Measurements from ENCODE around the gene FBXO47.
"Not testable (repeated sequence)": the region's sequence is repeated elsewhere in the genome, so short reads cannot be mapped to it uniquely, and the experiment has no call there.

Gene FBXO47

GRCh38 chr17:38980490-38981217 lies 13.5 kb upstream of the FBXO47 start:
- DNase-seq (ENCODE audit: low read depth) = no peak

GRCh38 chr17:38978180-38978579 lies 11.0 kb upstream of the FBXO47 start:
- DNase-seq (ENCODE audit: low read depth) = no peak

DNA sequence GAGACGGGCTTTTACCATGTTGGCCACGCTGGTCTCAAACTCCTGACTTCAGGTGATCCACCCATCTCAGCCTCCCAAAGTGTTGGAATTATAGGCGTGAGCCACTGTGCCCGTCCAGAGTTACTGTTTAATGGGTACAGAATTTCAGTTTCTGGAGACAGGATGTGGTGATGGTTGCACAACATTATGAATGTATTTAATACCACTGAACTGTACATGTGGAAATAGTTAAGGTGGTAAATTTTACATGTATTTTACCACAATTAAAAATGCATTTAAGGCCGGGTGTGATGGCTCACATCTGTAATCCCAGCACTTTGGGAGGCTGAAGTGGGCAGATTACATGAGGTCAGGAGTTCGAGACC lies 9.0 kb upstream of the FBXO47 start:
- DNase-seq (ENCODE audit: low read depth) = not testable (repeated sequence)

DNA sequence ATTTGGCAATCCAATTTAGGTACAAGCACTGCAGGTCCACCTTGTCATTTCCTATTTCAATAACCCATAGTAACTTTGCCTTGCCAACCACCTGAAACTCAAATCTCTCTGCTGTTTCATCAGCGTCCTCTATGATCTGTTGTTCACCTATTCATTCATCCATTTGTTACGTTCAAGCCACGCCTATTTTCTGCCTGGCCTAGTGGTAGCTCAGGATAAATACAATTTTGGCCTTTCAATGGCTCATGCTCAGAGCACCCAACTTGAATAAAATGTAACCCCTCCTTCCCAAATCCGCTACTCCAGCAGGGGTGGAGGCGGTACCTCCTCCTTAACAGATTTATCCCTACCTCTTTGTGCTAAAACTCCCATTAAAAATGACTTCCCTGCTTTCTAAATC lies 3.6 kb upstream of the FBXO47 start:
- no peak for DNase-seq (ENCODE audit: low read depth)

DNA sequence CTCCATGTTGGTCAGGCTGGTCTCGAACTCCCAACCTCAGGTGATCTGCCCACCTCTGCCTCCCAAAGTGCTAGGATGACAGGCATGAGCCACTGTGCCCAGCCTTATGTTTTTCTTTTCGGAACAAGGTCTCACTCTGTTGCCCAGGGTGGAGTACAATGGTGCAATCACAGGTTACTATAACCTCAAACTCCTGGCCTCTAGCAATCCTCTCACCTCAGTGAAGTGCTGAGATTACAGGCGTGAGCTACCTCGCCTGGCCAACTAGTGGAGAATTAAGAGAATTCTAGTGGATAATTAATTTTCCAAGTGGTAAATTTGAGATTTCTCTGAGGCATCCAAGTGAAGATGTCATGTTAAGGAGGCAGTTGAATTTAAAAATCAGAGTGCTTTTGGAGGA lies 2.9 kb upstream of the FBXO47 start:
- DNase-seq (ENCODE audit: low read depth) = no peak

DNA sequence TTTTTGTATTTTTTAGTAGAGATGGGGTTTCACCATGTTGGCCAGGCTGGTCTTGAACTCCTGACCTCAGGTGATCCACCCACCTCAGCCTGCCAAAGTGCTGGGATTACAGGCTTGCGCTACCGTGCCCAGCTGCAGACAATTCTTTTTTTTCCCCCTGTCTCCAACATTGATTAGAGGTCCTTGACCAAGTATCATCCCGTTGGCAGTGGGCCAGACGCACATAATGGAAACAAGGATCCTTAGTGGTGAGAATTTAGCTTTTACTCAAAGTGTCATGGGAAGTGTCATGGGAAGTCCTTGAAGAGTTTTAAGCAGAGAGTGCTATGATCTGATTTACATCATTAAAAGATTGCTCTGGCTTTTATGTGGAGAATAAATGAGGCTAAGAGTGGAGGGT lies 2.1 kb upstream of the FBXO47 start:
- DNase-seq (ENCODE audit: low read depth) = no peak

- no peak for DNase-seq (ENCODE audit: low read depth)
Observed at GRCh38 chr17:38961413-38961812, 5.8 kb downstream of the FBXO47 start.

GRCh38 chr17:38960402-38960801 lies 6.8 kb downstream of the FBXO47 start:
- DNase-seq (ENCODE audit: low read depth) = no peak

GRCh38 chr17:38959508-38959907 lies 7.7 kb downstream of the FBXO47 start:
- no peak for DNase-seq (ENCODE audit: low read depth)

DNA sequence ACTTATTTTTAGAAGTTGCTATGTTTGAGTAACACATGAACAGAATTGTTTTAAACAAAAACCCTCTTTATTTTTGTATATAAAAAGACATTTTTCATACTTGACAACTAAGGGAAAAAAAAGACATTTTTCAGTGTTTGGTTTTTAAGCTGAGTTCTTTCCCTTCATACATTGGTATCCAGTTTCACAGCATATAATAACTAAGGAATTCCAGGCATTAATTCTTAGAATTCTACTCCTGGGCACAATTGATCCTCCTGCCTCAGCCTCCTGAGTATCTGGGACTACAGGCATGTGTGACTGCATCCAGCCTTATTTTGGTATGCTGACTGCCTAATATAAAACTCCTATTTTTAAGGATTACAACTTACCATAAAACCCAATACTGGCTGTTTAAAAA lies 8.4 kb downstream of the FBXO47 start:
- DNase-seq (ENCODE audit: low read depth) = no peak

DNA sequence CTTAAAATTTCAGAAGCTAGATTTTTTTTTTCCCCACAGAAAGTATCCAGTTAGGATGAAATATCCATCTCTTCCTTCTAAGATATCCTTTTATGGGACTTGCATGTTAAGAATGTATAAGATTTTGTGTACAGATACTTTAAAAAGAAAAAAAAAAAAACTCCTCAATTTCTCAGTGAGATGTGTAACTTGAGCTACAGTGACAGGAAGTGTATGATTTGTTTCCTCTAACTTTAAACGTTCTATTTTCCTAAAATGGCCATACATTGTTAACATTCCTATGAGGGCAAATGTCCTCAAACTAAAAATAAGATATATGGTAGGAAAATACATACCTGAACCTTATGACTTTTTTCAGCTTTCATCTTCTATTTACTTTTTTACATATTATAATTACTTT lies 8.9 kb downstream of the FBXO47 start:
- no peak for DNase-seq (ENCODE audit: low read depth)

DNA sequence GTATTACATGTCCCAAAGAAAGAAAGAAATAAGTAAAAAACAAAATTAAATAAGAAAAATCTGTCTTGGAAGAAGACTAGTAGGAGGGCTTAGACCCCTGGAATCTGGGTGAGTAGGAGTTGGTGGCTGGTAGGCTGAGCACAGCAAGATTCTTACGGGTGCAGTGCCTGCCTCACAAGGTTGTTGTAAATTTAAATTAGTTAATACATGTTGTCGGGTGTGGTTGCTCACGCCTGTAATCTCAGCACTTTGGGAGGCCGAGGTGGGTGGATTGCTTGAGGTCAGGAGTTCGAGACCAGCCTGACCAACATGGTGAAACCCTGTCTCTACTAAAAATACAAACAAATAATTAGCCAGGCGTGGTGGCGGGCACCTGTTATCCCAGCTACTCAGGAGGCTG lies 13.4 kb downstream of the FBXO47 start:
- not testable (repeated sequence) for DNase-seq (ENCODE audit: low read depth)

GRCh38 chr17:38947189-38947588 lies 20.0 kb downstream of the FBXO47 start:
- DNase-seq (ENCODE audit: low read depth) = no peak

- no peak for DNase-seq (ENCODE audit: low read depth)
Observed at GRCh38 chr17:38943607-38944006, 23.6 kb downstream of the FBXO47 start.

GRCh38 chr17:38942696-38943334 lies 24.4 kb downstream of the FBXO47 start:
- no peak for DNase-seq (ENCODE audit: low read depth)

DNA sequence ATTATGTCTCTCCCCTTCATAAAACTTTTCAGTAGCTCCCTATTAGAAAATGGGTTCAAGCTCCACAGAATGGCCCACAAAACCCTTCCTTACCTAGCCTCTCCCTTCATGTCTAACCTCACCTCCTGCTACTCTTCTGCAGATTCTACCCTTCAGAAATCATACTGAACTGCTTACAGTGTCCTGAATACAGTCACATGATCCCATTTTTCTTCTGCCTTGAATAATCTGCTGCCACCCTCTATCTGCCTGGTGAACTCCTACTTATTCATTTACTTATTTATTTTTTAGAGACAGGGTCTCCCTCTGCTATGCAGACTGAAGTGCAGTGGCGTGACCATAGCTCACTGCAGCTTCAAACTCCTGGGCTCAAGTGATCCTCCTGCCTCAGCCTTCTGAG lies 26.8 kb downstream of the FBXO47 start:
- DNase-seq (ENCODE audit: low read depth) = no peak

DNA sequence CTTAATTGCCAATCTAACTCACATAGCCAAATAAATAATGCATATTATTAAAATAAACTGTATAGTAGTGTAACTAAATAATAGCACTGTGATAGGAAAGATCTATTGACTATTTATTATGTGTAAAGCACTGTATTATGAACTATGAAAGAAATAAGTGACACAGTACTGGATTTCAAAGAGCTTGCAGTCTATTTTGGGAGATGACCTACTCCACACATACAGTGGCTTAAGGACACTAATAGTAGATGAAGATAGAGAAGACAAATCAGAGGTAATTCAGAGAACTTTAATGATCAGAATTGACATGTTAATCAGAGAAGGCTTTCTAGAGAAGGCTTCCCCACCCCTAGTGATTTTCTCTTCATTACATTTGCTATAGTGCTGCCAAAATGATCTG lies 27.2 kb downstream of the FBXO47 start:
- DNase-seq (ENCODE audit: low read depth) = no peak

GRCh38 chr17:38933962-38934361 lies 33.2 kb downstream of the FBXO47 start:
- not testable (repeated sequence) for DNase-seq (ENCODE audit: low read depth)

DNA sequence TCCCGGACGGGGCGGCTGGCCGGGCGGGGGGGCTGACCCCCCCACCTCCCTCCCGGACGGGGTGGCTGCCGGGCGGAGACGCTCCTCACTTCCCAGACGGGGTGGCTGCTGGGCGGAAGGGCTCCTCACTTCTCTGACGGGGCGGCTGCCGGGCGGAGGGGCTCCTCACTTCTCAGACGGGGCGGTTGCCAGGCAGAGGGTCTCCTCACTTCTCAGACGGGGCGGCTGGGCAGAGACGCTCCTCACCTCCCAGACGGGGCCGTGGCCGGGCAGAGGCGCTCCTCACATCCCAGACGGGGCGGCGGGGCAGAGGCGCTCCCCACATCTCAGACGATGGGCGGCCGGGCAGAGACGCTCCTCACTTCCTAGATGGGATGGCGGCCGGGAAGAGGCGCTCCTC lies 36.4 kb downstream of the FBXO47 start:
- DNase-seq (ENCODE audit: low read depth) = not testable (repeated sequence)

GRCh38 chr17:38926293-38927070 lies 40.7 kb downstream of the FBXO47 start:
- no peak for DNase-seq (ENCODE audit: low read depth)

- no peak for DNase-seq (ENCODE audit: low read depth)
Observed at GRCh38 chr17:38925263-38925995, 41.8 kb downstream of the FBXO47 start, which contains the start of gene LASP1NB. Gene LASP1NB, plus strand, starts transcription at chr17:38925614.

GRCh38 chr17:38922538-38923297 lies 44.5 kb downstream of the FBXO47 start:
- DNase-seq (ENCODE audit: low read depth) = no peak

Measured in stimulated activated CD8-positive, alpha-beta memory T cell treated with anti-CD3 and anti-CD28 coated beads, Interleukin-15, amount 100 ng/mL, for 24 hours (primary cell).